HuH-7.5 (cell line): ENCODE results near the gene MRPL48.
"Not testable (repeated sequence)": the region's sequence is repeated elsewhere in the genome, so short reads cannot be mapped to it uniquely, and the experiment has no call there.

Experiments used
- DNase-seq: peaks from one replicate; pipeline ENCODE4 v3.0.0; 2011; ENCODE audit warnings: low spot score

Gene MRPL48

DNA sequence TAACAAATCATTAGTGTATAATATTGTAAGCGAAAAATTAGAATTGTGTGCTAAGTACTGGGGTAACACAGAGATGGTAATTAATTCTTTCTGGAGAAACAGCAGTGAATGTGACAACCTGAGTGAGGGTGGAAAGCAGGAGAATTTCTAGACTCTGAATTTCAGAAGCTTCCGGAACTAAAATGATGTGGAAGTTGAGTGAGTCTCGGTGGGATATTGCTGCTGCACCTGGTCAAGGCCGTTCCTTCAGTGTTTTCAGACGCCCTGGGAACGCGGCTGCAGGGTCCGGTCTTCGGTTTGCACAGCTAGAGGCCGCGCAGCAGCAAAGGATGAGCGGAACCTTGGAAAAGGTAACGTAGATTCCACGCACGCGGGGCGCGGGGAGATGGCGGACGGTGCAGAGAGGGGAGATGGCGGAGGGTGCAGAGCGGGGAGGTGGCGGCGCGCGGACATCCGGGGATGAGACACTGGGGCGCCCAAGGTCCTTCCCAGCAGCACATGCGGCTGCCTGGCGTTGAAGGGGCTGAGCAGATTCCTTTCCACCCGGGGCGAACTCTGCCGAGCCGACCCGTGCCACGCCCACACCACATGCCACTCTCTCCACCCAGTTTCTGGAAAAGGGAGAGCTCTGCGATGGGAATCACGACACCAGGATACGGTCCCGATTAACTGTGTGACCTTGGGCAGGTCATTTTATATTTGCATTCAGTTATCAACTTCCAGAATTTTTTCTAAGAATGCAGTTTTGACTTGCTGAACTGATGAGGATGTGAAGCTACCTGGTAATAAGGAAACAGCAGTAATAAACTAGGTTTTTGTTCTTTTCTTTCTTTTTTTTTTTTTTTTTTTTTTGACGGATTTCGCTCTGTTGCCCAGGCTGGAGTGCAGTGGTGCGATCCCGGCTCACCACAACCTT is at the start of gene MRPL48:
TSS of gene MRPL48 (plus strand) at position 232 of the 916 bp plus-strand sequence. CDS start at position 330, 98 bp downstream.
- peak; percentile 83 for DNase-seq

DNA sequence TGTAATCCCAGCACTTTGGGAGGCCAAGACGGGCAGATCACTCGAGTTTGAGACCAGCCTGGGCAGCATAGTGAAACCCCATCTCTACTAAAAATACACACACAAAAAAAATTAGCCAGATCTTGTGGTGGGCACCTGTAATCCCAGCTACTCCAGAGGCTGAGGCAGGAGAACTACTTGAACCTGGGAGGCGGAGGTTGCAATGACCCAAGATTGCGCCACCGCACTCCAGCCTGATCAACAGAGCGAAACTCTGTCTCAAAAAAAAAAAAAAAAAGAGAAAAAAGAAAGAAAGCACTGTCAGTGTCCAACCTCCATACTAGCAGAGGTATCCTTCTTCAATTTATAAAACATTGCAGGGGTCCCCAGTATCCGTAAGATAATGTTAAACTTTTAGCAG is 44.6 kb upstream of the MRPL48 start:
- DNase-seq: no peak

GRCh38 chr11:73746701-73747100 is 41.0 kb upstream of the MRPL48 start:
- DNase-seq: no peak

DNA sequence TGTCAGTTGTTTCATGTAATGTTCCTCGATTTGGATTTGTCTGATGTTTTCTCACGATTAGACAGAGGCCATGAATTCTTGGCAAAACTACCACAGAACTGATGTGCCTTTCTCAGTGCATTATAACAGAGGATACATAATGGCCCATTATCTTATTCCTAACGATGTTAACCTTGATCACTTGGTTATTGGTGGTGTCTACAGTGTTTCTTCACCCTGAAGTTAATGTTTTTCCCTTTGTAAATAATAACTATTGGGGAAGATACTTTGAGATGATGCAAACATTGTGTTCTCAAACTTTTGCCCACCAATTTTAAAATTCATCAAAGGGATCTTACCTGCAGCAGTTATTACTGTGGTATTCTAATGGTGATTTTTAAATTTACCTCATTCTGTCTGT is 39.9 kb upstream of the MRPL48 start:
- no peak for DNase-seq

- no peak for DNase-seq
Observed at GRCh38 chr11:73748300-73748699, 39.4 kb upstream of the MRPL48 start.

DNA sequence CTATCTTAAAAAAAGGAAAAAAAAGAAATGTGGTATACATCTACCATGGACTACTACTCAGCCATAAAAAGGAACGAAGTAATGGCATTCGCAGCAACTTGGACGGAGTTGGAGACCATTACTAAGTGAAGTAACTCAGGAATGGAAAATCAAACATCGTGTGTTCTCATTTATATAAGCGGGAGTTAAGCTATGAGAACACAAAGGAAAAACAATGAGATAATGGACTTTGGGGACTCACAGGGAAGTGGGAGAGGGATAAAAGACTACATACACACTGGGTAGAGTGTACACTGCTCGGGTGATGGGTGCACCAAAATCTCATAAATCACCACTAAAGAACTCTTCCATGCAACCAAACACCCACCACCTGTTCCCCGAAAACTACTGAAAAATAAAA is 38.6 kb upstream of the MRPL48 start:
- no peak for DNase-seq

GRCh38 chr11:73750228-73750627 is 37.4 kb upstream of the MRPL48 start:
- DNase-seq: no peak

DNA sequence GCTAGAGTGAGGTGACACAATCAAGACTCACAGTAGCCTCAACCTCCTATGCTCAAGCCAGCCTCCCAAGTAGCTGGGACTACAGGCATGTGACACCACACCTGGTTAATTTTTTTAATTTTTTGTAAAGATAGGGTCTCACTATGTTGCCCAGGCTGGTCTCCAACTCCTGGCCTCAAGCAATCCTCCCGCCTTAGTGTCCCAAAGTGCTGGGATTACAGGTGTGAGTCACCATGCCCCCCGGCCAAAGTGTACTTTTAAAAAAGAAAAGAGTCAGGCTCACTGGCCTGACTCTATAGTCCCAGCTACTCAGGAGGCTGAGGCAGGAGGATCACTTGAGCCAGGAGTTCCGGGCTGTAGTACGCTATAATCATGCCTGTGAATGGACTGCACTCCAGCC is 36.8 kb upstream of the MRPL48 start:
- DNase-seq: not testable (repeated sequence)

- no peak for DNase-seq
Observed at GRCh38 chr11:73752216-73752867, 35.3 kb upstream of the MRPL48 start.

DNA sequence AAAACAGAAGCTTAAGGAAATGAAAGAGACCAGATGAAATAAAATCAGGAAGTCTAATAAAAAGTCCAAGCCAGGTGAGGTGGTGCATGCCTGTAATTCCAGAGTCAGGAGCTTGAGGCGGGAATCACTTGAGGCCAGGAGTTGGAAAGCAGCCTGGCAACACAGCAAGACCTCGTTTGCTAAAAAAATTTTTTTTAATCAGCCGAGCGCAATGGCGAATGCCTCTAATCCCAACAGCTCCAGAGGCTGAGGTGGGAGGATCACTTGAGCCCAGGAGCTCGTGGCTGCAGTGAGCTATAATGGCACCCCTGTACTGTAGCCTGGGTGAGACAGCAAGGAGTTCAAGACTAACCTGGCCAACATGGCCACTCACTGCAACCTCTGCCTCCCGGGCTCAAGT is 34.8 kb upstream of the MRPL48 start:
- no peak for DNase-seq

DNA sequence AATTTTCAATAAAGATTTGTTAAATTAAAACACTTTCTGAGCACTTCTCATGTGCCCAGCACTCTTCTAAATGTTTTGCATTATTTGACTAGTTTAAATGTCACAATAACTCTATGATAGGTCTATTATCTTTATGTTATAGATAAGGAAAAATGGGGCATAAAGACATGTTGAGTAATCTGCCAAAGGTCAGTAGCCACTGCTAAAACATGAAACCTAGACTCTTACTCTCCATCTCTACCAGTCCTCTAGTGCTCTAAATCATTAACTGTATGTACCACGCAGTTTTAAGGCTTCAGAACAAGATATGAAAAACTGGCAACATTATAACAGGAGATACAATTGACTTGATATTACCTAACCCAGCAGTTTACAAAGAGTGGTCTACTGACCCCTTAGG is 33.7 kb upstream of the MRPL48 start:
- peak; percentile 22 for DNase-seq

GRCh38 chr11:73755670-73756069 is 32.0 kb upstream of the MRPL48 start:
- DNase-seq: no peak

DNA sequence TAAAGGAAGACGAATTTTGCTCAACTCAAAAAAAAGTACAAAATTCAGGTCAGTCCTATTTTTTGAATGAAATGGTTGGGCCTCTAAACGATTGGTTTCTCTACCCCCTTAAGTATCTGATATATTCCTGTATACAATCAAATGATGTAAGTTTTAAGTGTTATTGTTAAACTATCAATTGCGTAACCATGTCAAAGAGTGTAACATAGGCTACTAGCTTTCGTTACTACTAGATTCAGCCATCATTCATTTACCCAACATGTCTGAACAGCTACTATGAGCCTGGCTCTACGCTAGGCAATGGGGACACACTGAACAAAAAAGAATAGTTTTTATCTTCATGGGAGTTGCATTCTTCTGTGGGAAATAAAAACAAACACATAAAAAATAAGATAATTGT is 30.1 kb upstream of the MRPL48 start:
- no peak for DNase-seq

DNA sequence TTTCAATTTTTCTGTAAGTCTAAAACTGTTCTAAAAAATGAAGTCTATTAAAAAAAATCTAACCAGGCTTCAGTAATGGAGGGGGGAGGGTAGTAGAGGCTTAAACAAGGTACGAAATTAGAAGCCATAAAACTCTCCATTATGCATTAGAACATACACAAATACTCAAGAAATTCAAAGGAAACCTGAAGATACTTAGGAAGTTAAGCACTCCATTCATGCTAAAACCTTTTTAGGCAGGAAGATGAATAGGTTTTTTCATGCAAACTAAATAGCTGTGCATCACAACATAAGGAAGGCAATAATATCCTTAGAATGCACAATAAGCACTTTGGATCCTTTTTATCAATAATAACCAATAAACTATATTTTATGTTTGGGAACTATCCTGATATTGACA is 29.2 kb upstream of the MRPL48 start:
- DNase-seq: no peak

GRCh38 chr11:73759610-73760134 is 28.0 kb upstream of the MRPL48 start:
- no peak for DNase-seq

- peak; percentile 25 for DNase-seq
Observed at GRCh38 chr11:73760135-73760678, 27.5 kb upstream of the MRPL48 start.

DNA sequence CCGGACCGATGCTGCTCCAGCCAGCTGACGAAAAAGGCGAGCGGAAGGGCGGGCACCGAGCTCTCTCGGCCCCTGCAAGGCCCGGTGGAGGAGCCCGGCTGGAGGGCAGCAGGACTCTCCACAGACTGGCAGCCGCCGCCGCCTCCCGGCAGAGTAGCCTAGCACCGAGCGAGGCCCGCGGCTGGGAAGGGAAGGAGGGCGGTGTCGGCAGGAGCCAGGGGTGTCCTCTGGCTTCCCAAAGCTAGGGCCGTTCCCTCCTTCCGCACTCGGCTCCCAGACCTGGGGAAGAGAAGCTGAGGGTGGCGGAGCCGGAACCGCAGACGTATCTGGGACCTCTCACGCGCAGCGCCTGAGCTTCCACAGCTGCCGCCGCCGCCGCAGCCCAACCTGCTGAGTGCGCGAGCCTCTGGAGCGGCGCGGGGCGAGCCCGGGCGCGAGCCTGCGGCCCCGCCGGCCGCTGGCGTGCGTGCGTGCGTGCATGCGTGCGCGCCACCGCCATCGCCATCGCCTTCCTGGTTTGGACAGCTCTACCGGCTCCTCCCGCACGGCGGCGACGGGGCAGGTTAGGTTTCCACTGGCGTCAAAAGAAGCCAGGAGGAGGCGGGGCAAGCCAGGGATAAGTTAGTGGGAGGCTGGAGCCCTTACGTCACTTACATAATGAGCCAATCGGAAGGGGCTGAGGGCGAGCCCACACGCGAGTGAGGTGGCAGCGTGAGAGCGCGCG is 26.8 kb upstream of the MRPL48 start, which contains the start of gene RAB6A:
TSS of gene RAB6A (minus strand) at position 396 of the 724 bp plus-strand sequence. CDS start 439 bp downstream, outside the sequence.
- peak; percentile 87 for DNase-seq

DNA sequence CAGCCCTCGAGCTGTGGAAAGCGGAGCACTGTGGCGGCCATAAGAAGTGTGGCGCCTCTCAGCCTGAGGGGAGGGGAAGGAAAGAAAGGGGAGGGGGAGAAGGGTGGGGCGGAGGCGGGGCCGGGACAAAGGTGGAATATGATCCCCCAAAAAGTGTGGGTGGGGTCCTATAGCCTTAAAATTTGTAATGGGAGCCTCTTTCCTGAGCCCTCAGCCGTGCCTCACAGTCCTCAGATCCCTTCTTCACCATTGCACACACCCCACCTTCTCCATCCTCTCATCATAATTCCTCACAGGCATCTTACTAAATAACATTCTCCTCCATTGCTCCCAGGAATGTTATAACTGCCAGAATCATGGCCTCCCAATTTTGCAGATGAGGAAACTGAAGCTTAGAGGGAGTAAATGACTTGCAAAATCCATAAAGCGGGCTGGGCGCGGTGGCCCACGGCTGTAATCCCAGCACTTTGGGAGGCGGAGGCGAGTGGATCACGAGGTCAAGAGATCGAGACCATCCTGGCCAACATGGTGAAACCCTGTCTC is 26.2 kb upstream of the MRPL48 start:
- DNase-seq: no peak

DNA sequence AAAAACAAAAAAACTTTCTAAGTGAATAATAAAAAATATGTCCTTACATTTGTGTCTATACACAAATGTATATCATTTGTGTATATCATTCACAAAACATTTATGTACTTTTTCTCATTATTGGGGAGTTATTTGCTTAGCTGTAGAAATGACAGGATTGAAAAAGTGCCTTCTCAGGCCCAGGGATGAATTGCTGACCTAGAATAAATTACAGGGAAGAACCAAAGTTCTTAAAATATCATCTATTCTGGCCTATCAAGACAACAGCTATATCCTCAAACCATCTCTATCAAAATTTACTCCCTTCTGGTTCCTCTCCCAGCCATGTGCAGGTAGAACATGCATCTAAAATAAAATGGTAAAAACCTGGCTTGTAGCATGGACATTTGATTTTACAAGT is 24.9 kb upstream of the MRPL48 start:
- no peak for DNase-seq

DNA sequence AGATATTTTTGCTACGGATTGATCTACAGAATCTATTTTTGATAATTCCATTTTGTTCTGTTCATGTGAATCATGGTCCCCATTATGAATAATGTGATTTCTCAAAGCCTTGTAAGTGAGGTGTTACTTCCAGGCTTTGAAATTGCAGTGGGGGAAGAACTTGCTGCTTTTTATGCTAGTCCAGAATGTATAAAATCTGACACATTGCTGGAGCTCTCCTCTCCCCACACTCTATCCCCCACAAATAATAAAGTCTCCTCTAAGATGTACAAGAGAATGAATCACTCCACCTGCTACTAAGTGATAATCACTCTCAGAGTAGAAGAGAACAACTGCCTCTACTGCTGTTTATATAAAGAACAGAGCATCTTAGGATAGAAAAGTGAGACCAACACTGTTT is 20.9 kb upstream of the MRPL48 start:
- DNase-seq: no peak

- not testable (repeated sequence) for DNase-seq
Observed at GRCh38 chr11:73770811-73771210, 16.9 kb upstream of the MRPL48 start.
